Parathyroid adenoma (tissue), 2 donors: Measurements from ENCODE around the gene ORC6.

Source experiments
- H2AFZ ChIP-seq: fragments of 300-600 bp; sonication (generic); one replicate; pipeline ENCODE4 v1.7.0; 2017; ENCODE audit warnings: antibody characterized with exemption, mild to moderate bottlenecking
- H3K27ac ChIP-seq: fragments of 300-600 bp; sonication (generic); one replicate; pipeline ENCODE4 v1.7.0; 2017
- H3K27me3 ChIP-seq: fragments of 300-600 bp; sonication (generic); one replicate; pipeline ENCODE4 v1.7.0; 2017; ENCODE audit warnings: low read length; ENCODE audit not compliant: control insufficient read depth, insufficient read depth
- H3K36me3 ChIP-seq: fragments of 300-600 bp; sonication (generic); one replicate; pipeline ENCODE4 v1.7.0; 2017; ENCODE audit warnings: low read length; ENCODE audit not compliant: control insufficient read depth, insufficient read depth
- H3K4me1 ChIP-seq: fragments of 300-600 bp; sonication (generic); one replicate; pipeline ENCODE4 v1.7.0; 2017; ENCODE audit warnings: control low read depth
- H3K4me2 ChIP-seq: fragments of 300-600 bp; sonication (generic); one replicate; pipeline ENCODE4 v1.7.0; 2017; ENCODE audit warnings: low read length
- H3K4me3 ChIP-seq: fragments of 300-600 bp; sonication (generic); one replicate; pipeline ENCODE4 v1.7.0; 2017; ENCODE audit warnings: low read depth, low read length
- H3K79me2 ChIP-seq: fragments of 300-600 bp; sonication (generic); one replicate; pipeline ENCODE4 v1.7.0; 2017; ENCODE audit warnings: control low read depth
- H3K9ac ChIP-seq: fragments of 300-600 bp; sonication (generic); one replicate; pipeline ENCODE4 v1.7.0; 2017; ENCODE audit warnings: mild to moderate bottlenecking
- H3K9me3 ChIP-seq: fragments of 300-600 bp; sonication (generic); one replicate; pipeline ENCODE4 v1.7.0; 2017; ENCODE audit warnings: low read length; ENCODE audit not compliant: control insufficient read depth
- TF ChIP-seq, protein P1 (sequence below): fragments of 300-600 bp; sonication (generic); IDR thresholded peaks from one replicate; pipeline ENCODE4 v1.7.0; 2017; ENCODE audit warnings: antibody characterized with exemption, mild to moderate bottlenecking
- donor health status: primary hyperparathyroidism.

Gene ORC6

DNA sequence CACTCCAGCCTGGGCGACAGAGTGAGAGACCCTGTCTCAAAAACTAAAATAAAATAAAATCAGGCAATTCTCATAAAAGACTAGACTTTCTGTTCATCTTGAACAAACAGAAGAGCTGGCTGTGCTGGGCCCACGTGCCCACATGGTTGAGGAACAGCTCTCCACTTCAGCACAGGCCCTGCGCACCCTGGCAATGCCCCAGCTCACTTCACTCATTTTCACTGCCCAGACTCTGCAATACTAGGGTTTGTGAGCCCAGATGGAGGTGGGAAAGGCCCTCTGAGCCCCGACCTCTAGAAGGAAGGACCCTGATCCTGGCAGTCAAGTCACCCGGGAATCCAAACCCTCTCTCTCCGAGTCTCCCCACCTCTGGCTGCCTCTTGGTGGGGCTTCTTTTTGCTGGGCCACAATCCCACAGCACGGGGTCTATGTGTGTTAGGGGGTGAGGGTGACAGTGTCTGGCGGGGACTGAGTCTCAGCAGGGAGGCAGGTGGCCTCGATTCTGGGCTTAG lies 43.9 kb downstream of the ORC6 start:
- Histone ChIP-seq H3K9ac (no peak overlapping the region), H3K4me2 (no peak overlapping the region), H3K4me3 (no peak overlapping the region), H3K36me3 (no peaks in the 10 kb centered on the region), H3K27ac (no peak overlapping the region), H3K27me3 (no peaks in the 10 kb centered on the region), H3K79me2 (no peaks in the 10 kb centered on the region), H3K4me1 (no peaks in the 10 kb centered on the region), H2AFZ (no peak overlapping the region), H3K9me3 (no peaks in the 10 kb centered on the region)
- TF ChIP-seq, protein P1, sequence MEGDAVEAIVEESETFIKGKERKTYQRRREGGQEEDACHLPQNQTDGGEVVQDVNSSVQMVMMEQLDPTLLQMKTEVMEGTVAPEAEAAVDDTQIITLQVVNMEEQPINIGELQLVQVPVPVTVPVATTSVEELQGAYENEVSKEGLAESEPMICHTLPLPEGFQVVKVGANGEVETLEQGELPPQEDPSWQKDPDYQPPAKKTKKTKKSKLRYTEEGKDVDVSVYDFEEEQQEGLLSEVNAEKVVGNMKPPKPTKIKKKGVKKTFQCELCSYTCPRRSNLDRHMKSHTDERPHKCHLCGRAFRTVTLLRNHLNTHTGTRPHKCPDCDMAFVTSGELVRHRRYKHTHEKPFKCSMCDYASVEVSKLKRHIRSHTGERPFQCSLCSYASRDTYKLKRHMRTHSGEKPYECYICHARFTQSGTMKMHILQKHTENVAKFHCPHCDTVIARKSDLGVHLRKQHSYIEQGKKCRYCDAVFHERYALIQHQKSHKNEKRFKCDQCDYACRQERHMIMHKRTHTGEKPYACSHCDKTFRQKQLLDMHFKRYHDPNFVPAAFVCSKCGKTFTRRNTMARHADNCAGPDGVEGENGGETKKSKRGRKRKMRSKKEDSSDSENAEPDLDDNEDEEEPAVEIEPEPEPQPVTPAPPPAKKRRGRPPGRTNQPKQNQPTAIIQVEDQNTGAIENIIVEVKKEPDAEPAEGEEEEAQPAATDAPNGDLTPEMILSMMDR = no peak

DNA sequence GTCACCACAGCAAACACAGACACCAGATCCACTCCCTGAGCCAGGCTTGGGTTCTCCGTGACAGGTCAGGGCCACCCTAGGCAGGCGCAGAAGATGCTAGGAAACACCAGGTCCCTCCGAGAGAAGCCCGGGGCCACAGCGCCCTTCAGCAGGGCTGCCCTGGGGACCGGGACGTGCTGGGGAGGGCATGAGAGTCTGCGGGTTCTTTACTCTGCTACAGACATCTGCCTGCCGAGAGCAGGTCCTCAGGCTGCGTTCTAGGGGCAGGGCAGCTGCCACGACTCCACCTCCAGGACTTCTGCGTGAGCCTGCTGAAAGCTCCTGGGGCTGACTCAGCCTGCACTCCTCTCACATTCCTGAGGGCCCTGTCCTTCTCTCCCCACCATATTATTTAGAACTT lies 47.2 kb downstream of the ORC6 start:
- no peak overlapping the region for H2AFZ ChIP-seq
- no peaks in the 10 kb centered on the region for H3K36me3 ChIP-seq
- H3K9me3 ChIP-seq = no peaks in the 10 kb centered on the region
- H3K4me2 ChIP-seq = no peak overlapping the region
- H3K4me1 ChIP-seq = no peaks in the 10 kb centered on the region
- no peak overlapping the region for H3K4me3 ChIP-seq
- TF ChIP-seq, protein P1 = no peak
- no peak overlapping the region for H3K9ac ChIP-seq
- H3K79me2 ChIP-seq = no peaks in the 10 kb centered on the region
- H3K27me3 ChIP-seq = no peaks in the 10 kb centered on the region
- no peak overlapping the region for H3K27ac ChIP-seq

DNA sequence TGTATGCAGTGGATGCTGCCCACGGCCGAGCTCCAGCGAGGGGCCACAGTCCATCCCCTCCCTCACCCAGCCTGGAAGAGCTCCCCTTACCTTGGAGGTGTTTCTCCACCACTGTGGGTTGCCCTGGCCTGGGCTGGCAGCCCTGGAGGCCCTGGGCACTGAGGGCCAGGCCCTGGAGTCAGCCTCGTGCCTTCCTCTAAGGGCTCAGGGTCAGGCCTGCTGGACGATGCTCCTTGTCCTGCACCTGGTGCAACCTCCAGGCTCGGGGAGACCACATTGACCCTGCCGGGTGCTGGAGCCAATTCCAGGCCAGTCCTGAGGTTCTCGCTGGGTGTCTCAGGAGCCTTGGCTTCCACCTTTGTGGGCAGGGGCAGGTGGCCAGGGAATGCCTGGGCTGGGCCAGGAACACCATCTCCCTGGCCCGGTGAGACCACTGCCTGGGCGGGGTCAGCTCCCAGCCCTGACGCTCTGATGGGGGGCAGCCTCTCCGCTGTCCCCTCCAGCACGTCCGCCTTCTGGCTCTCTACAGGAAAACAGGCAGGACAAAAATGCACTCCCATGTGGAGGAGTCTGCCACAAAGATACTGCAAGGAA lies 48.3 kb downstream of the ORC6 start:
- TF ChIP-seq, protein P1 = no peak
- Histone ChIP-seq H3K36me3 (no peaks in the 10 kb centered on the region), H3K27ac (no peak overlapping the region), H3K4me1 (no peaks in the 10 kb centered on the region), H3K27me3 (no peaks in the 10 kb centered on the region), H3K4me2 (no peak overlapping the region), H2AFZ (no peak overlapping the region), H3K9ac (no peak overlapping the region), H3K9me3 (no peaks in the 10 kb centered on the region), H3K4me3 (no peak overlapping the region), H3K79me2 (no peaks in the 10 kb centered on the region)

DNA sequence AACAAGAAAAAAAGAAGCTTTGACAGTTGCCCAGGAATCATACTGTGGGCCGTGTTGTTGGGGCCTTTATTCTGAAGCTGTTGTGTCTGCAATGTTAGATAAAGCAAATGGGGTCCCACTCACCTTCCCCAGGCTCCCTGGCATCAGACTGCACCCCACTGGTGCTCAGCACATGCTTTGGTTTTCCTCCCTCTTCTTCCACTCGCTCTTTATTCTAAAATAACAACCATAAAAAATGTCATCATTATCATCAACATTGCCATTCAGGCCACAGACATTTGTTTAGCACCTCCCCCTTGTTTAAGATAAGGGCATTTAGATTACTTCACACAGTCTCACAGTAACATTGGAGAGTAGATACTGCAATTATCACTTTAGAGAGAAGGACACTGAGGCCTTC lies 50.5 kb downstream of the ORC6 start:
- Histone ChIP-seq H3K9ac (no peak overlapping the region), H2AFZ (no peak overlapping the region), H3K27ac (no peak overlapping the region), H3K79me2 (no peaks in the 10 kb centered on the region), H3K4me3 (no peak overlapping the region), H3K4me1 (no peaks in the 10 kb centered on the region), H3K36me3 (no peaks in the 10 kb centered on the region), H3K4me2 (no peak overlapping the region), H3K27me3 (no peaks in the 10 kb centered on the region), H3K9me3 (no peaks in the 10 kb centered on the region)
- TF ChIP-seq, protein P1 = no peak

DNA sequence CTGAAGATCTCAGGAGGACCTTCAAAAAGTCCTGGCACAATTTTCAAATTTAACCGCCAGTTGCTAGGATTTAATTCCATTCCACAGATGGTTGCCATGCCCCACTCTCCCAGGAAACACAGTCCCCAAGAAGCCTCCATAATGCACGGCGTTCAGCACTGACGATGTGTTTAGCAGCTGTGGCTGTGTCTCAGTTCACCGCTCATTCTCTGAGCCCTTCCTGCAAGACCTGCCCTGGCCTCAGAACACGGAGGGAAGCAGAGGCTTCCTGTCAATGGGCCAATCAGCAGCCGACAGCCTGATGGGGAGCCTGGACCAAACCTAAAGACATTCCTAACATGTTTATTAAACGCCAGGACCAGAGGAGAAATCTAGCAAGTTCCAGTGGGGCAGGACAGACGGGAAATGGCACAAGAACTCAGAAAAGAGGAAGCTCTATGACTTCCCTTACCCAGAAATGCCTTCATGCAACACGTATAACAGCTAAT lies 53.8 kb downstream of the ORC6 start:
- H3K36me3 ChIP-seq = no peaks in the 10 kb centered on the region
- H2AFZ ChIP-seq = peak overlapping the region; percentile 9
- H3K27ac ChIP-seq = no peak overlapping the region
- H3K4me3 ChIP-seq = no peak overlapping the region
- no peaks in the 10 kb centered on the region for H3K4me1 ChIP-seq
- no peaks in the 10 kb centered on the region for H3K9me3 ChIP-seq
- H3K9ac ChIP-seq = no peak overlapping the region
- no peaks in the 10 kb centered on the region for H3K79me2 ChIP-seq
- H3K27me3 ChIP-seq = no peaks in the 10 kb centered on the region
- H3K4me2 ChIP-seq = no peak overlapping the region
- TF ChIP-seq, protein P1 = no peak
